Globus pallidus (tissue), 1 donor: ENCODE data around the gene LBH.
A peak's percentile ranks its signal among the peaks of the same experiment; 100 is the strongest.

ENCODE experiments used
- DNase-seq: peaks from one replicate; pipeline ENCODE4 v3.0.0-alpha.2; 2015; ENCODE audit warnings: low spot score

LBH gene

DNA sequence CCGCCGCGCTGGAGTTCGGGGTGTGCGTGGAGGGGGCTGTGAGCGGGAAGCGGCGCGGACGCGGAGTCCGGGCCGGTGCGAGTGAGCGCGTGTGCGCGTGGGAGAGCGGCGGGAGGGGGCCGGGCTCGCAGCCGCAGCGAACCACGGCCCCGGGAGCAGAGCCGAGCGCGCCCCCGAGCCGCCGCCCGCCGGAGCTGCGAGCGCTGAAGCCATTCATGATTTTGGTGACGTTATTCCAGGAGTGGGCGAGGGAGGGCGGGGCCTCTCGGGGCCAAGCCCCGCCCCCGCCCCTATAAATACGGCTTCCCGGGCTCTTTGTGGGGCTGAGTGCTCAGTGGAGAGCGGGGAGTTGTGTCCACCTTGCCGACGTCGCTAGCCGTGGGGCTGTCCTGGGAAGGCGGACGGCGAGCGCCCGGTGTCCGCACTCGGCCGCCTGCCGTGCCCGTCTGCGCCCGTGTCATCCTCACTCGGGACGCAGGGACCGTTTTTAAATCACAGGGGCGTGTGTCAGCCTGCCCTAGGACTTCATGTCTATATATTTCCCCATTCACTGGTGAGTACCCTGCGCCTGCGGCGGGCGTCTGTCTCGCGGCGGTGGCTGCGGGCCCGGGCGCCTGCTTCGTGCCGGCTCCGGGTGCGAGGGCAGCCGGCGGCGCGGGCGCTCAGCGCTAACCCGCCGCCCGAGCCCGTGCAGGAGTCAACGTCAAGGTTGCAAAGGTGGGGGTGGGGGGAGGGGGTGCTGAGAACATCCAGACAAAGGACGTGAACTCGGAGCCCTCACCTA is at the start of gene LBH:
LBH (plus strand) TSS at position 323 of the 784 bp plus-strand sequence; CDS start at position 528, 205 bp downstream.
- DNase-seq: peak; percentile 66

GRCh38 chr2:30184035-30184434 is 47.3 kb upstream of the LBH start:
- no peak for DNase-seq

DNA sequence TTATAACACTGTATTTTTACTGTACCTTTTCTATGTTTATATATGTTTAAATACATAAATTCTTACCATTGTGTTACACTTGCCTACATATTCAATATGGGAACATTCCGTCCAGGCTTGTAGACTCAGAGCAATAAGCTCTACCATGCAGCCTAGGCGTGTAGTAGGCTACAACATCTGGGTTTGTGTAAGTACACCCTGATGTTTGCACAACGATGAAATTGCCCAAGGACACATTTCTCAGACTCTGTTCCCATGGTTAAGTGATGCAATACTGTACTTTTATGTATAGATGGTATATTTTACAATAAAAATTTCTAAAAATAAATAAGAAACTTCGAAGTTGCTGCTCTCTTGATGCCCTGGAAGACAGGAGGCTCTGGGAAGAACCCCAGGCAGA is 46.2 kb upstream of the LBH start:
- no peak for DNase-seq

DNA sequence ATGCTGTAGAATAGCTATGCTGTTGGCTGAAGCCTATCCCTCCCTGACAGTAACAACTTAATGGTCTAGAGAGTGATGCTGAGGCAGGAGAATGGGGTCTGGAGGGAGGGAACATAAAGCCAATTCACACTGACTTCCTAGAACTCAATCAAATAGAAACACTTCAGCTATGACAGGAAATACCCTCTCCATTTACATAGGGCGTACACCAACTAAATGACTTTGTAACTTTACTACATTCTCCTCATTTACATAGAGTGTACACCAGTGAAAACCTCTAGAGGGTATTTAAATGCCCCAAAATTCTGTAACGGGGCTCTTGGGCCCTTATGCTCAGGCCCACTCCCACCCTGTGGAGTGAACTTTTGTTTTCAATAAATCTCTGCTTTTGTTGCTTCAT is 43.0 kb upstream of the LBH start:
- no peak for DNase-seq

- no peak for DNase-seq
Observed at GRCh38 chr2:30190637-30191036, 40.7 kb upstream of the LBH start.

DNA sequence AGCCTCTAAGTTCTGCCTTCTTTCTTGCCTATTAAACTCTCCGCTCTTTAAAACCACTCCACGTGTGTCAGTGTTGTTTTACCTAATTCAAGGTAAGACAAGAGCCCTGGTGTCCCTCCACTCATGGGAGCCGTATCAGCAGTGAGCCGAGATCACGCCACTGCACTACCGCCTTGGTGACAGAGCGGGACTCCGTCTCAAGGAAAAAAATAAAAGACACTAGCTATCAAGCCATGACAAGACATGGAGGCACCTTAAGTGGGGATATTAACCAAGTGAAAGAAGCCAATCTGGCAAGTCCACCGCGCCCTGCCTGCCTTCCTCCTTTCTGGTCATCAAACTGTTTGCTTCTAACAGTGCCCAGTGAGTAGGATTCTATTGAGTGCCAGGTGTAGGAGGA is 40.2 kb upstream of the LBH start:
- DNase-seq: no peak

GRCh38 chr2:30191819-30192271 is 39.5 kb upstream of the LBH start:
- no peak for DNase-seq

DNA sequence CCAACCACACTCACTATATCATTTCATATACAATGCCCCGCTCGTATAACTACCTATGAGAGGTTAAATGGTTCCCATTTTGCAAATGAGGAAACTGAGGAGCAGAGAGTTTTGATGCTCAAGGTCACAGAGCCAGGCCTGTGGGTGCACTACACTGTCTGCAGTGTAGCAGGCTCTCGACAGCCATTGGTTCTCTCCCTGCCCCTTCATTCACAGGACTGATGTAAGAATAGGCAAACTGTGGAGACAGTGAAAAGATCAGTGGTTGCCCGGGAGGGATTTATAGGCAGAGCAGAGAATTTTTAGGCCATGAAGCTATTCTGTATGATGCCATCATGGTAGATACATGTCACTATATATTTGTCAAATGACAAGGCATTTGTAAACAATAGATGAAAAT is 39.0 kb upstream of the LBH start:
- no peak for DNase-seq

- no peak for DNase-seq
Observed at GRCh38 chr2:30193104-30193681, 38.1 kb upstream of the LBH start.

DNA sequence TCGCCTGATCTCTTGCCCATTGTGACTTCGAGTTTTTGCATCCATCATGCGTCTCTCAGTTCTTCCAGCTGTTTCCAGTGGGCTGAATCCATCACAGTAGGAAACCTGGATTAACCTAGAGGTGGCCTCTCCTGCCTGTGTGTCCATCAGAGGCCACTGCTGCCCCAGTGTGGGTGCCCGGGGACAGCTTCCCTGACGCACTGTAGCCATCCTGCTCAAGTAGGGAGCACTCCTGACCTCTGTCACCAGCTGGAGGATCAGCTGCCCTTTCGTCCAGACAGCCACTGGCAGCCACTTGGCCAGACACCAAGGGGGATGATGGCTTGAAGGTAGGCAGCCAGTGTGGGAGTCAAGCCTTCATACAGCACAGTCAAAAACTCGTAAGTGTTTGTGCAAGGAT is 36.9 kb upstream of the LBH start:
- DNase-seq: no peak

DNA sequence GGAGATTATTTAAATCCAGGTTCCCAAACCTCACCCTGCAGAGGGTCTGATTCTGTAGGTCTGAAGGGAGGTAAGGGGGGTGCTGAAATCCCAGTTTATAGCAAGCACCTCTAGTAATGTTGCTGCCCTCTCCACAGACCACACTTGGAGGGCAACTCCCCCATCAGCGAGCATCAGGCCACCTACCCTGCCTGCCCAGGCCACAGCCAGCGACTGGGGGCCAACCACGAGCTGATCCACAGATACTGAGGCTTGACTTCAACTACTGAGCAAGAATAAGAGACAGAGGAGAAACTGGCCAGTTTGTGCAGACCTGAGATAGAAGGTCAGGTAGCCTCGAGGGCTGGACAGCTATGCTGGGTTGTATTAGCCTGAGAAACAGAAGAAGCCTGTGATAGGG is 36.3 kb upstream of the LBH start:
- DNase-seq: no peak

- DNase-seq: no peak
Observed at GRCh38 chr2:30197570-30198192, 33.7 kb upstream of the LBH start.

DNA sequence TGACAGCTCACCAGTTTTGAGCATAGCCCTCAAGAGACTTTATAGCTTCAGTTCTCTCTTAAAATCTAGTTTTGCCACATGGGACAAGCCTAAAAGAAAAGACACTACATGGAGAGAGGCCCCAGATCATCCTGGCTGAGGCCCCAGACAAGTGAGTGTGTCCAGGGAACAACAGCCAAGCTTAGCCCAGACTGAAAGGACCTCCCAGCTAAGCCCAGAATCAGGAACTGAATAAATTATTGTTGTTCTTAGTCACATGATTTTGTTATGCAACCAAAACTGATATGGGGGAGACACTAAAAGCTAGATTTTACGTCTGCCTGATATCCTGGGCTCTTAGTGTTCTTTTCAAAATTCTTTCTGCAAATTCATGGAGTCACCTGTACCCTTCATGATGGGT is 29.3 kb upstream of the LBH start:
- DNase-seq: peak; percentile 59

GRCh38 chr2:30203156-30203555 is 28.2 kb upstream of the LBH start:
- no peak for DNase-seq

- no peak for DNase-seq
Observed at GRCh38 chr2:30204281-30204680, 27.1 kb upstream of the LBH start.

GRCh38 chr2:30205456-30205855 is 25.9 kb upstream of the LBH start:
- no peak for DNase-seq

GRCh38 chr2:30206461-30207430 is 24.6 kb upstream of the LBH start:
- no peak for DNase-seq

DNA sequence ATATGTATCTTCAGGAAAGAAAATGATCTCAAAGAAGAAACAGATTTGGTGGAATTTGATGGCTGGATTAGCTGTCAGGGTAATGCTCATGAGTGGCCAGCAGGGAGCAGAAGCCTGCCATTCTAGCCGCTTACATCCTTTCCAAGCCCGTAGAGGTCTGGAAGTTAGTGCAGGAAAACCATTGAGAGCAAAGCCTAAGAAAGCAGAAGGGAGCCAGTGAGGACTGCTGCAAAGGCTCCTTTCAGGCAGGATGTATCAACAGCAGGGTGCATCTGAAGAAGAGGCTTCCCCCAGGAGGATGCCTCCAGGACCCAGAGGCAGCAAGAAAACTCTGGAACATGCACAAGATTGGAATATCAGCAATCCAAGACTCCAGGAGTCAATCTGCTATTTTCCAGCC is 22.9 kb upstream of the LBH start:
- DNase-seq: peak; percentile 68

- DNase-seq: no peak
Observed at GRCh38 chr2:30209227-30209626, 22.1 kb upstream of the LBH start.

- no peak for DNase-seq
Observed at GRCh38 chr2:30213326-30213725, 18.0 kb upstream of the LBH start.

DNA sequence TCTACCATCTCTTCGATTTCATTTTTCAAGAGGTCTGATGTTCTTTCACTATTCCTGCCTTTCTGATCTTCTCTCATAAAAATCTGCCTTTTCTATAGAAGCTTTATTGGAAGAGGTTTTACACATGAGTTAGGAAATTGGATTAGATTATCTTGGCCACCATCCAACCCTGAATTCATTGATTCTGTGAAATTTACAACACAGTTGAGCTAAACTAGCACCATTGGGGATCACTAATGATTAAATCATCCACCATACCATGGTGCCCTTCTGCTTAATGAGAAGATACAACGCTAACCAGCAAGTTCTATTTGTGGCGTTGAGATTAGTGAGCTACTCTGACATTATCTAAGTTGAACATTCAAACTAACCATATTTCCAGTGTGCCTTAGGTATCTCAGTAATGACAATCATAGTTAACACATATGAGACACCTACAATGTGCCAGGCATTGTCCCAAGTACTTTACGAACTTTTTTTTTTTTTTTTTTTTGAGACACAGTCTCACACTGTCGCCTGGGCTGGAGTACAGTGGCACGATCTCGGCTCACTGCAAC is 17.3 kb upstream of the LBH start:
- DNase-seq: no peak

- DNase-seq: no peak
Observed at GRCh38 chr2:30216157-30216556, 15.2 kb upstream of the LBH start.
